ENCODE results near the gene CAPN11. TPM values are rescaled to one million over a fixed set of nuclear protein-coding genes. Genes with fewer than 3 reads are reported as not detected.

The CAPN11 gene
- total and polyA plus RNA-seq, 2 of the 4 experiments (the other 2 are of a cell fraction), result not detected

DNA sequence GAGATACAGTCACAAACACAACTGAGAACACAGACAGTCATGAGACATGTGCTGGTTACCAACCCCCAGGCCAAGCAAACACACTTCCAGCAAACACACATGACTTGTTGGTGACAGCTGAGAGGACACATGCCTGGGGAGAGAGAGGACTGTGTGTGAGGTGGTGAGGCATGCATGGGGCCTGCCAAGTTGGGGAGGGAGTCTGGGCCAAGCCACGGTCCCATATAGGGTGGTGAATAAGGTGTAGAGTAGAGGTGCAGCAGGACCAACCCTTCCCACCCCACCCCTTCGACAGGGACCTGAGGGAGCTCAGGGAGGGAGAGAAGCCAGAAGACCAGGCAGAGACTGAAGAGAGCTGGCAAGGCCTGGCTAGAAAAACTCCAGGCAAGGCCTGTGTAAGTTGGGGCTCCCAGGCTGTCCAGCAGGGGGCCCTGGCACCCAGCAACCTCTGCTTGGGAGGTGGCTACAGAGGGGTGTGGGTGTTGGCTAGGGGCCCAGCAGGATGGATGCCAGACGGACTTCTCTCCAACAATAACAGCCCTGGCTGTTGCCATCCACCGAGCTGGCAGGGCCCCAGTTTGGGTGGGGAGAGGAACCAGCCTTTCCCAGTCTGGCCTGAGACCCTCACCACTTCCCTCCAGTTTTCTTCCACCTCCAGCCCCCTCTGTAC is 62.8 kb downstream of the CAPN11 start:
- H3K4me3 ChIP-seq (ENCODE audit: insufficient read depth, low read depth, low read length), result no peak overlapping the region
- H3K4me2 ChIP-seq (ENCODE audit: low read depth, low read length), result no peak overlapping the region
- H3K9me3 ChIP-seq (ENCODE audit: control insufficient read depth, insufficient read depth, low read length), result no peaks in the 10 kb centered on the region
- dilution Hi-C loops (cut with HindIII; ENCODE audit: low sequenced_read_pairs, unreplicated experiment) (no loop called here), intact Hi-C loops (cut with micrococcal nuclease) (no loop called here), in situ Hi-C loops (cut with MboI; ENCODE audit: low sequenced_read_pairs) (no loop called here)
- H3K27ac ChIP-seq (ENCODE audit: insufficient read depth, low read length), result no peak overlapping the region
- H3K14ac ChIP-seq (replicated peaks; ENCODE audit: low read depth, low read length), result peak overlapping the region; percentile 58; the same call in 1 of the 2 replicates
- H2BK20ac ChIP-seq (ENCODE audit: low read depth, low read length), result no peak overlapping the region
- H2AK9ac ChIP-seq (replicated peaks; ENCODE audit: low read depth, low read length, poor library complexity), result peak overlapping the region; percentile 44
- no CpG with 5 or more reads among the region's 4 CpGs for WGBS, 2 experiments (ENCODE audit: extremely low coverage in 2 of 2, insufficient read length in 1 of 2)
- H3K36me3 ChIP-seq (ENCODE audit: control insufficient read depth, insufficient read depth, low read length), result no peaks in the 10 kb centered on the region
- no peak overlapping the region for H2BK120ac ChIP-seq (ENCODE audit: low read depth, low read length)
- H3K4ac ChIP-seq (ENCODE audit: low read depth, low read length), result peak overlapping the region; percentile 55; the same call in 1 of the 2 replicates
- ATAC-seq (ENCODE audit: low read depth), result peak; percentile 55
- no peak overlapping the region for H3K56ac ChIP-seq (ENCODE audit: extremely low read depth, insufficient read depth, low read length)
- no TSS peak for BruUV-seq (replicated peaks)
- H4K91ac ChIP-seq (ENCODE audit: insufficient read depth, low read depth, low read length), result no peak overlapping the region; the same call in 1 of the 2 replicates
- H3K23ac ChIP-seq (ENCODE audit: low read depth, low read length), result no peak overlapping the region
- no peak overlapping the region for H4K5ac ChIP-seq (ENCODE audit: low read depth, low read length)
- no peak overlapping the region for H3K18ac ChIP-seq (ENCODE audit: low read depth, low read length)
- H3K27me3 ChIP-seq (ENCODE audit: control insufficient read depth, insufficient read depth, low read length), result peaks cover 7% of the 10 kb centered on the region; the same call in 1 of the 2 replicates
- H2AK5ac ChIP-seq (ENCODE audit: low read depth, low read length), result peak overlapping the region; percentile 70; the same call in 1 of the 2 replicates
- H3K79me1 ChIP-seq (ENCODE audit: low read depth in 1 of 2, low read length in 2 of 2), result peaks cover 0 to 8% of the 10 kb centered on the region in 2 experiments; a peak in 1 of 4 replicates
- H2BK15ac ChIP-seq (ENCODE audit: low read depth, low read length), result no peak overlapping the region
- no peaks in the 10 kb centered on the region for H4K20me1 ChIP-seq (ENCODE audit: insufficient read depth, low read length)
- DNase-seq, result peak; percentile 62
- H2BK5ac ChIP-seq (ENCODE audit: low read depth, low read length, poor library complexity, severe bottlenecking), result no peak overlapping the region
- peaks cover 4% of the 10 kb centered on the region; the same call in 1 of the 2 replicates for H3K9me1 ChIP-seq (ENCODE audit: insufficient read depth, low read length)
- H3K9ac ChIP-seq (ENCODE audit: low read depth, low read length), result no peak overlapping the region
- ChIA-PET CTCF (interaction anchor here (1.2 to 4.1 kb wide), 2 partner anchors 13 to 25 kb away, joined by 3 to 20 read pairs; no protein-coding TSS in a partner anchor), POLR2A (ENCODE audit: unreplicated experiment) (interaction anchor here (0.6 kb wide), 1 partner anchor 171 kb away, joined by 6 read pairs; no protein-coding TSS in a partner anchor)
- peak overlapping the region in 1 of 2 experiments; percentile 26; a peak in 1 of 4 replicates for H4K8ac ChIP-seq (ENCODE audit: low read depth in 2 of 2, low read length in 2 of 2)
- peaks cover 16% of the 10 kb centered on the region for H3K4me1 ChIP-seq (ENCODE audit: control insufficient read depth, insufficient read depth, low read length)
- peak overlapping the region; percentile 77 for H2AFZ ChIP-seq (replicated peaks; ENCODE audit: low read length, poor library complexity)
- TF ChIP-seq RFX5 (IDR thresholded peaks at IDR 0.05; ENCODE audit: low read depth, low read length) (no peak), RAD21 (IDR thresholded peaks at IDR 0.05; ENCODE audit: low read length) (peak; percentile 47), SMC3 (IDR thresholded peaks at IDR 0.05; ENCODE audit: low read depth, low read length) (peak; percentile 33; the same call in 1 of the 2 replicates), CEBPB (IDR thresholded peaks at IDR 0.05; ENCODE audit: low read depth, low read length) (no peak), RCOR1 (IDR thresholded peaks at IDR 0.05; ENCODE audit: insufficient replicate concordance, low read length) (no peak), NFE2L2 (IDR thresholded peaks at IDR 0.05; ENCODE audit: low read depth, low read length) (no peak), CHD1 (IDR thresholded peaks at IDR 0.05; ENCODE audit: low read depth, low read length) (no peak), BHLHE40 (IDR thresholded peaks at IDR 0.05; ENCODE audit: low read depth, low read length) (no peak), MAFK (IDR thresholded peaks at IDR 0.05; ENCODE audit: low read depth, low read length) (no peak), FOS (IDR thresholded peaks at IDR 0.05; ENCODE audit: low read depth, low read length) (no peak), MAZ (IDR thresholded peaks at IDR 0.05; ENCODE audit: borderline replicate concordance, low read depth, low read length) (peak; percentile 59; the same call in 1 of the 2 replicates), MXI1 (IDR thresholded peaks at IDR 0.05; ENCODE audit: borderline replicate concordance, low read depth, low read length) (peak; percentile 14; the same call in 1 of the 2 replicates)
- TF ChIP-seq, protein P1, sequence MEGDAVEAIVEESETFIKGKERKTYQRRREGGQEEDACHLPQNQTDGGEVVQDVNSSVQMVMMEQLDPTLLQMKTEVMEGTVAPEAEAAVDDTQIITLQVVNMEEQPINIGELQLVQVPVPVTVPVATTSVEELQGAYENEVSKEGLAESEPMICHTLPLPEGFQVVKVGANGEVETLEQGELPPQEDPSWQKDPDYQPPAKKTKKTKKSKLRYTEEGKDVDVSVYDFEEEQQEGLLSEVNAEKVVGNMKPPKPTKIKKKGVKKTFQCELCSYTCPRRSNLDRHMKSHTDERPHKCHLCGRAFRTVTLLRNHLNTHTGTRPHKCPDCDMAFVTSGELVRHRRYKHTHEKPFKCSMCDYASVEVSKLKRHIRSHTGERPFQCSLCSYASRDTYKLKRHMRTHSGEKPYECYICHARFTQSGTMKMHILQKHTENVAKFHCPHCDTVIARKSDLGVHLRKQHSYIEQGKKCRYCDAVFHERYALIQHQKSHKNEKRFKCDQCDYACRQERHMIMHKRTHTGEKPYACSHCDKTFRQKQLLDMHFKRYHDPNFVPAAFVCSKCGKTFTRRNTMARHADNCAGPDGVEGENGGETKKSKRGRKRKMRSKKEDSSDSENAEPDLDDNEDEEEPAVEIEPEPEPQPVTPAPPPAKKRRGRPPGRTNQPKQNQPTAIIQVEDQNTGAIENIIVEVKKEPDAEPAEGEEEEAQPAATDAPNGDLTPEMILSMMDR (conservative IDR thresholded peaks at IDR 0.05; ENCODE audit: low read depth, low read length), result peak; percentile 72
- TF ChIP-seq, protein P2, sequence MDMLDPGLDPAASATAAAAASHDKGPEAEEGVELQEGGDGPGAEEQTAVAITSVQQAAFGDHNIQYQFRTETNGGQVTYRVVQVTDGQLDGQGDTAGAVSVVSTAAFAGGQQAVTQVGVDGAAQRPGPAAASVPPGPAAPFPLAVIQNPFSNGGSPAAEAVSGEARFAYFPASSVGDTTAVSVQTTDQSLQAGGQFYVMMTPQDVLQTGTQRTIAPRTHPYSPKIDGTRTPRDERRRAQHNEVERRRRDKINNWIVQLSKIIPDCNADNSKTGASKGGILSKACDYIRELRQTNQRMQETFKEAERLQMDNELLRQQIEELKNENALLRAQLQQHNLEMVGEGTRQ (IDR thresholded peaks at IDR 0.05; ENCODE audit: low read depth, low read length), result no peak
